T-helper 22 cell (primary cell): ENCODE data around the gene ENTPD5.
"Not testable (repeated sequence)": the region's sequence is repeated elsewhere in the genome, so short reads cannot be mapped to it uniquely, and the experiment has no call there.

Experiments
- DNase-seq: peaks from one replicate; pipeline ENCODE4 v3.0.0-alpha.2; 2020; ENCODE audit warnings: low read depth

Gene ENTPD5

GRCh38 chr14:74005664-74006063, 13.4 kb downstream of the ENTPD5 start:
- not testable (repeated sequence) for DNase-seq

GRCh38 chr14:73998726-73999125, 20.4 kb downstream of the ENTPD5 start:
- no peak for DNase-seq

- DNase-seq, result no peak
These were observed 21.1 kb downstream of the ENTPD5 start for GRCh38 chr14:73997944-73998447.

GRCh38 chr14:73997108-73997943, 21.8 kb downstream of the ENTPD5 start:
- no peak for DNase-seq

GRCh38 chr14:73996731-73997107, 22.4 kb downstream of the ENTPD5 start:
- DNase-seq, result no peak

GRCh38 chr14:73995977-73996378, 23.1 kb downstream of the ENTPD5 start:
- no peak for DNase-seq

GRCh38 chr14:73994926-73995325, 24.2 kb downstream of the ENTPD5 start:
- not testable (repeated sequence) for DNase-seq

- DNase-seq, result no peak
These were observed 28.0 kb downstream of the ENTPD5 start for GRCh38 chr14:73991092-73991491.

- not testable (repeated sequence) for DNase-seq
These were observed 30.4 kb downstream of the ENTPD5 start for GRCh38 chr14:73988656-73989055.

GRCh38 chr14:73988065-73988464, 31.0 kb downstream of the ENTPD5 start:
- DNase-seq, result no peak

GRCh38 chr14:73977896-73978295, 41.2 kb downstream of the ENTPD5 start:
- DNase-seq, result no peak

- DNase-seq, result no peak
These were observed 43.0 kb downstream of the ENTPD5 start for GRCh38 chr14:73976125-73976524.

- DNase-seq, result no peak
These were observed 45.6 kb downstream of the ENTPD5 start for GRCh38 chr14:73973497-73973896.

GRCh38 chr14:73968885-73969284, 50.2 kb downstream of the ENTPD5 start:
- no peak for DNase-seq

- DNase-seq, result no peak
These were observed 53.9 kb downstream of the ENTPD5 start for GRCh38 chr14:73965216-73965615.

GRCh38 chr14:73961192-73961591, 57.9 kb downstream of the ENTPD5 start:
- no peak for DNase-seq

GRCh38 chr14:73958591-73958990, 60.5 kb downstream of the ENTPD5 start:
- no peak for DNase-seq

- DNase-seq, result no peak
These were observed 63.4 kb downstream of the ENTPD5 start for GRCh38 chr14:73955674-73956073.

- DNase-seq, result no peak
These were observed 65.4 kb downstream of the ENTPD5 start for GRCh38 chr14:73953731-73954130.

GRCh38 chr14:73949752-73950734, 69.0 kb downstream of the ENTPD5 start, which contains the start of the genes COQ6 and FAM161B:
TSS of gene COQ6 (plus strand) at chr14:73950302. CDS start at chr14:73950333, 31 bp downstream.
TSS of gene FAM161B (minus strand) at chr14:73950094. CDS start at chr14:73950026, 68 bp downstream.
- DNase-seq, result peak; percentile 91

GRCh38 chr14:73945159-73945670, 73.9 kb downstream of the ENTPD5 start:
- no peak for DNase-seq
